Heart left ventricle (tissue), 16 donors: ENCODE data around the gene PTPN3. TPM values are rescaled to one million over a fixed set of nuclear protein-coding genes. Genes with fewer than 3 reads are reported as not detected.

ENCODE experiments used
- ATAC-seq, 4 donors: fragments of 200-7000 bp; cut with Tn5 transposase; one replicate each; pipeline ENCODE4 v1.9.1; 2020 to 2022; ENCODE audit warnings: moderate library complexity in 4 of 4, mild to moderate bottlenecking in 3 of 4, moderate number of reproducible peaks in 1 of 4
- DNase-seq, 5 donors: peaks; one replicate each; pipeline ENCODE4 v3.0.0-alpha.2; 2020
- H3K27ac ChIP-seq, 12 donors: fragments of 200-600 bp; sonication (generic) in 4 of 12; one replicate each; pipeline versions ENCODE4 v1.5.0 to v1.8.0; 2016 to 2022; ENCODE audit warnings: mild to moderate bottlenecking in 2 of 12
- H3K27me3 ChIP-seq, 9 donors: fragments of 200-600 bp; sonication (generic) in 2 of 9; one replicate each; pipeline versions ENCODE4 v1.5.1 to v1.8.0; 2016 to 2022; ENCODE audit warnings: mild to moderate bottlenecking in 3 of 9
- H3K36me3 ChIP-seq, 9 donors: fragments of 200-600 bp; sonication (generic) in 2 of 9; one replicate each; pipeline versions ENCODE4 v1.5.0 to v1.8.0; 2018 to 2022; ENCODE audit warnings: mild to moderate bottlenecking in 2 of 9
- H3K4me1 ChIP-seq, 12 donors: fragments of 200-600 bp; sonication (generic) in 4 of 12; one replicate each; pipeline versions ENCODE4 v1.5.0 to v1.8.0; 2016 to 2022; ENCODE audit warnings: mild to moderate bottlenecking in 3 of 12
- H3K4me3 ChIP-seq, 12 donors: fragments of 200-600 bp; sonication (generic) in 4 of 12; one replicate each; pipeline versions ENCODE4 v1.5.0 to v1.8.0; 2017 to 2022; ENCODE audit warnings: mild to moderate bottlenecking in 9 of 12, moderate library complexity in 4 of 12
- H3K9me3 ChIP-seq, 12 donors: fragments of 200-600 bp; sonication (generic) in 4 of 12; one replicate each; pipeline versions ENCODE4 v1.5.0 to v1.8.0; 2016 to 2022; ENCODE audit warnings: mild to moderate bottlenecking in 1 of 12
- CTCF ChIP-seq, 12 donors: fragments of 200-600 bp; sonication (generic) in 4 of 12; IDR thresholded peaks; one replicate each; pipeline versions ENCODE4 v1.5.0 to v1.8.0; 2018 to 2022; ENCODE audit warnings: antibody characterized with exemption in 12 of 12, mild to moderate bottlenecking in 5 of 12
- POLR2A ChIP-seq, 2 donors: fragments of 450-650 bp; IDR thresholded peaks; one replicate each; pipeline ENCODE4 v1.6.1; 2017; ENCODE audit warnings: antibody characterized with exemption in 2 of 2, mild to moderate bottlenecking in 2 of 2, moderate library complexity in 2 of 2
- WGBS, 4 donors: extraction: QIAGEN DNeasy Blood & Tissue Kit in 2 of 4; methylation state at CpG; one replicate each; pipeline versions ENCODE4 v1.1.5 to v1.1.7; 2013 to 2018; 5-methylcytosine and 5-hydroxymethylcytosine counted together
- intact Hi-C, 10 donors: fragments of 100-400 bp; cut with DNase I; formaldehyde crosslinking; loops; one replicate each; pipeline versions ENCODE4 v1.11.1 to v1.14.2; 2022
- polyA plus RNA-seq, 2 donors: library from polyadenylated mRNA; stranded (reverse); fragments of 200-250 nt; gene quantifications; one replicate each; pipeline ENCODE4 v1.2.3, GENCODE V29; 2013
- total RNA-seq, 9 donors: library from RNA; depleted of rRNA in 2 of 9; stranded (reverse); fragments of >200 nt in 2 of 9; fragmentation: NEBNext Ultra II Directional in 3 of 9; extraction: Animal tissue kit (Norgen Biotek cat#: 25700) in 3 of 9; gene quantifications; one replicate each; pipeline versions ENCODE4 v1.1.0 to v1.2.4, GENCODE V29; 2016 to 2023
- donor health status: ischemic (EF 13 %, LVEDD 7.1; RV severe dilation, severe dysfunction).
- donor health status: healthy with polysubstance abuse.
- donor health status: DM: no; HTN: yes; CAD: no.
- donor health status: DM: no; HTN: no; CAD: no.
- donor health status: ischemic (EF 25% LVEDD 6.9; RV normal size, moderate dysfunction).
- donor health status: ischemic (EF 25% LVEDD 5.7; RV mildly dilated, moderate dysfunction).
- donor health status: healthy.
- donor health status: DM: yes; HTN: yes; CAD: no.
- donor health status: ischemic (EF 35%, LVEDD 5.7; RV mildly dilated, moderate dysfunction).
- donor health status: nonischemic (EF 11% LVEDD 7.7; RV severe dilation, severe dysfunction).
- donor health status: DM: yes; HTN: yes; CAD: no.
- donor health status: PGD.
- donor health status: ischemic (EF 29% LVEDD 5.4; RV normal size, mild dysfunction).
- donor health status: nonischemic (EF 23%, LVEDD 6.1; RV moderate dilation, normal function).

The PTPN3 gene
- total and polyA plus RNA-seq, 11 donors: 6.9 to 77.0 (median 51.7) TPM

DNA sequence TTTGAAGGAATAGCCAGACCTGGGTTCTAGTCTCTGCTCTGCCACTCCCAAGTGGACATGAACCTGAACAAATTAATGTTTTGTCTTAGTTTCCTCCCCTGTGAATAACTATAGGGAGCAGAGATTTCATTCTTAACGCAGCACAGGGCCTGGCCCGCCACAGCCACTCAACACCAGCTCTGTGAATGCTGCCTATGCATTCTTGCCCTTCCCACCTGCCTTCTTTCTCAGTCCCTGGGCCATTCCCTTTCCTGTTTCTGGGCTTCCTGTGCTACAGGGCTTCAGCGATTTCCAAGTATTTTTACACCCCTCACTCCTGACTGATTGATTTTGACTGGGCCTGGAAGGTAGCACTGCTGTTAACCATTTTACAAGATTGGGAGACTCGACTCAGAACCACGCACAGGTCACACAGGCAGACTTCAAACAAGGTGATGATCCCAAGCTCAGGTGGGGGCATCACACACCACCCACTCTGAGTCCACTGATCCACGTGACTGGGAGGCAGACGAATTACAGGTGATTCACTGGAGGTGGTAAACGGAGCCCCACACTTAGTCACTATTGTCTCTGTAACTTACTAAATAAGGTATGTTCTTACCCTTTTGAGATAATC is 21.4 kb downstream of the PTPN3 start:
- no peak for TF ChIP-seq CTCF (IDR thresholded peaks at IDR 0.05)
- TF ChIP-seq POLR2A (IDR thresholded peaks at IDR 0.05): no peak
- peaks cover 0 to 5% (median 0%) of the 10 kb centered on the region in 9 donors for H3K27me3 ChIP-seq
- H3K4me1 ChIP-seq: peaks cover 0 to 48% (median 16%) of the 10 kb centered on the region in 12 donors
- H3K4me3 ChIP-seq: no peak overlapping the region
- ATAC-seq (no peak), DNase-seq (no peak)
- no peaks in the 10 kb centered on the region for H3K36me3 ChIP-seq
- intact Hi-C loops: loop anchor here in 1 of 10 donors (10.0 kb wide), 1 partner anchor 232 kb away; no protein-coding TSS in a partner anchor
- peak overlapping the region in 4 of 12 donors; percentile 4 to 87 (median 30) for H3K27ac ChIP-seq
- H3K9me3 ChIP-seq: no peaks in the 10 kb centered on the region
- 74 to 84% (median 75%) methylated on average over 8 of the region's 8 CpGs for WGBS, 4 donors

- H3K36me3 ChIP-seq: no peaks in the 10 kb centered on the region
- 39 to 54% (median 48%) methylated on average over 7 of the region's 7 CpGs for WGBS, 4 donors
- no peaks in the 10 kb centered on the region for H3K9me3 ChIP-seq
- peaks cover 0 to 5% (median 0%) of the 10 kb centered on the region in 9 donors for H3K27me3 ChIP-seq
- peak overlapping the region in 10 of 12 donors; percentile 3 to 87 (median 61) for H3K27ac ChIP-seq
- peak in 2 of 4 donors; percentile 16 to 48 for ATAC-seq
- no peak for DNase-seq
- peaks cover 0 to 55% (median 19%) of the 10 kb centered on the region in 12 donors for H3K4me1 ChIP-seq
- TF ChIP-seq CTCF (IDR thresholded peaks at IDR 0.05): no peak
- TF ChIP-seq POLR2A (IDR thresholded peaks at IDR 0.05): no peak
- intact Hi-C loops: loop anchor here in 1 of 10 donors (10.0 kb wide), 1 partner anchor 231 kb away; no protein-coding TSS in a partner anchor
- no peak overlapping the region for H3K4me3 ChIP-seq
Observed at GRCh38 chr9:109475526-109475925, 22.6 kb downstream of the PTPN3 start.

DNA sequence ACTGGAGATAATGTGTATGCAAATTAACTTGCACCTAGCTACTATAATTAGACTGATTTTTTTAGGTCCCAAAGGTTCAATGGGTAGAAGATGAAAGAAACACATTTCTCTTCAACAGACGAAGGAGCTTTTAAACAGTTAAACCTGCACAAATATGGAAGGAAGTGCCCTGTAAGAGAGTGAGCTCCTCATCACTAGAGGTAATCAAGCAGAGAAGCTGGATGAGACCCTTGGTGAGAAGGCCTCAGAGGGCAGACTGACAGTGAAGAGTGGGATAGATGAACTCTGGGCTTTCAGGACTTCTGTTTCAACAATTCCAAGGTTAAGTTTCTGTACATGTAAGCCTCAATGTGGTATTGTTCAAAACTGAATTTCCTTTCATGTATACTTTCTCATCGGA is 23.2 kb downstream of the PTPN3 start:
- H3K4me3 ChIP-seq: no peak overlapping the region
- no peaks in the 10 kb centered on the region for H3K36me3 ChIP-seq
- H3K27ac ChIP-seq: peak overlapping the region in 10 of 12 donors; percentile 3 to 87 (median 61)
- intact Hi-C loops: loop anchor here in 3 of 10 donors (5.0 to 10.0 kb wide), 2 partner anchors 38 to 230 kb away; no protein-coding TSS in a partner anchor
- DNase-seq (no peak), ATAC-seq (no peak)
- peaks cover 0 to 58% (median 20%) of the 10 kb centered on the region in 12 donors for H3K4me1 ChIP-seq
- H3K27me3 ChIP-seq: peaks cover 0 to 5% (median 0%) of the 10 kb centered on the region in 9 donors
- H3K9me3 ChIP-seq: no peaks in the 10 kb centered on the region
- no peak for TF ChIP-seq CTCF (IDR thresholded peaks at IDR 0.05)
- TF ChIP-seq POLR2A (IDR thresholded peaks at IDR 0.05): no peak
- WGBS, 4 donors: 87 to 97% (median 89%) methylated on average over 2 of the region's 2 CpGs

GRCh38 chr9:109474170-109474569 is 23.9 kb downstream of the PTPN3 start:
- peak overlapping the region in 11 of 12 donors; percentile 33 to 87 (median 76) for H3K27ac ChIP-seq
- H3K4me1 ChIP-seq: peaks cover 0 to 61% (median 21%) of the 10 kb centered on the region in 12 donors
- no peaks in the 10 kb centered on the region for H3K36me3 ChIP-seq
- H3K4me3 ChIP-seq: no peak overlapping the region
- DNase-seq: no peak
- TF ChIP-seq CTCF (IDR thresholded peaks at IDR 0.05): no peak
- TF ChIP-seq POLR2A (IDR thresholded peaks at IDR 0.05): no peak
- H3K9me3 ChIP-seq: no peaks in the 10 kb centered on the region
- 89 to 90% (median 89%) methylated on average over 7 of the region's 7 CpGs for WGBS, 4 donors
- peaks cover 0 to 5% (median 0%) of the 10 kb centered on the region in 9 donors for H3K27me3 ChIP-seq
- intact Hi-C loops: loop anchor here in 3 of 10 donors (5.0 to 10.0 kb wide), 2 partner anchors 37 to 229 kb away; no protein-coding TSS in a partner anchor
- ATAC-seq: no peak
